HepG2 (cell line): ENCODE results near the gene USP7. TPM values are rescaled to one million over a fixed set of nuclear protein-coding genes. Genes with fewer than 3 reads are reported as not detected.

Experiments used
- CBFB ChIP-seq: sonication (generic); formaldehyde crosslinking; IDR thresholded peaks from 2 replicates; pipeline ENCODE4 v1.4.0; 2020; ENCODE audit warnings: missing genetic modification reagents
- ELF4 ChIP-seq: sonication (generic); formaldehyde crosslinking; IDR thresholded peaks from 2 replicates; pipeline ENCODE4 v1.5.0; 2020; ENCODE audit warnings: missing genetic modification reagents, mild to moderate bottlenecking, moderate library complexity, borderline replicate concordance
- GATA4 ChIP-seq: sonication (generic); IDR thresholded peaks from 2 replicates; pipeline ENCODE4 v1.6.1; 2016; ENCODE audit warnings: antibody characterized with exemption, low read depth, borderline replicate concordance
- RBAK ChIP-seq: sonication (generic); formaldehyde crosslinking; IDR thresholded peaks from 2 replicates; pipeline ENCODE4 v1.5.1; 2020; ENCODE audit warnings: mild to moderate bottlenecking, missing genetic modification reagents
- SUZ12 ChIP-seq: fragments of 150-350 bp; IDR thresholded peaks from 2 replicates; pipeline ENCODE4 v1.6.1; 2014; ENCODE audit warnings: low read depth, low read length
- TCF7L2 ChIP-seq: IDR thresholded peaks from 2 replicates; pipeline ENCODE4 v1.6.1; 2011; ENCODE audit warnings: mild to moderate bottlenecking, low read depth, low read length, moderate library complexity
- ZC3H4 ChIP-seq: sonication (generic); formaldehyde crosslinking; IDR thresholded peaks from 2 replicates; pipeline ENCODE4 v1.4.0; 2020; ENCODE audit warnings: missing genetic modification reagents, borderline replicate concordance
- ZFP37 ChIP-seq: sonication (generic); formaldehyde crosslinking; IDR thresholded peaks from 2 replicates; pipeline ENCODE4 v1.4.0; 2020; ENCODE audit warnings: missing genetic modification reagents, borderline replicate concordance
- ZFP82 ChIP-seq: sonication (generic); formaldehyde crosslinking; IDR thresholded peaks from 2 replicates; pipeline ENCODE4 v1.5.1; 2020; ENCODE audit warnings: mild to moderate bottlenecking, missing genetic modification reagents, borderline replicate concordance
- ZHX1 ChIP-seq: sonication (generic); formaldehyde crosslinking; IDR thresholded peaks from 2 replicates; pipeline ENCODE4 v1.8.1; 2022; ENCODE audit warnings: low read depth, mild to moderate bottlenecking, missing genetic modification reagents
- ZMYM4 ChIP-seq: sonication (generic); formaldehyde crosslinking; IDR thresholded peaks from 2 replicates; pipeline ENCODE4 v1.8.1; 2023; ENCODE audit warnings: mild to moderate bottlenecking, missing genetic modification reagents
- ZNF225 ChIP-seq: sonication (generic); formaldehyde crosslinking; IDR thresholded peaks from 2 replicates; pipeline ENCODE4 v1.4.0; 2020; ENCODE audit warnings: mild to moderate bottlenecking, missing genetic modification reagents
- ZNF280D ChIP-seq: sonication (generic); formaldehyde crosslinking; IDR thresholded peaks from 2 replicates; pipeline ENCODE4 v1.5.1; 2020; ENCODE audit warnings: mild to moderate bottlenecking, missing genetic modification reagents
- ZNF670 ChIP-seq: sonication (generic); formaldehyde crosslinking; IDR thresholded peaks from 2 replicates; pipeline ENCODE4 v1.8.0; 2022; ENCODE audit warnings: mild to moderate bottlenecking, missing genetic modification reagents, borderline replicate concordance
- ZNF749 ChIP-seq: sonication (generic); formaldehyde crosslinking; IDR thresholded peaks from 2 replicates; pipeline ENCODE4 v1.8.0; 2022; ENCODE audit warnings: mild to moderate bottlenecking, missing genetic modification reagents, moderate library complexity, borderline replicate concordance
- polyA plus RNA-seq, 8 experiments: library from polyadenylated mRNA; depleted of rRNA in 3 of 8; stranded (reverse) in 7 of 8; unstranded in 1 of 8; fragments of >200 nt; fragmentation: Illumina TruSeq in 4 of 8; extraction: Trizol in 4 of 8; gene quantifications; 2 replicates each; pipeline versions ENCODE4 v1.2.1 to v1.2.3, GENCODE V29; 2011 to 2016; ENCODE audit warnings: low read depth in 4 of 8, missing spikeins in 1 of 8, mixed read lengths in 1 of 8; ENCODE audit not compliant: insufficient read depth in 1 of 8
- total RNA-seq, 5 experiments: library from RNA; depleted of rRNA; stranded (reverse); fragments of >200 nt; fragmentation: Illumina TruSeq; extraction: Trizol; gene quantifications; 2 replicates each; pipeline ENCODE4 v1.2.3, GENCODE V29; 2016; ENCODE audit warnings: low read depth in 1 of 5
- TF ChIP-seq, protein P1 (sequence below): sonication (generic); formaldehyde crosslinking; IDR thresholded peaks from 2 replicates; pipeline ENCODE4 v1.4.0; 2020; ENCODE audit warnings: mild to moderate bottlenecking, missing genetic modification reagents, borderline replicate concordance
- TF ChIP-seq, protein P2 (sequence below): IDR thresholded peaks from 2 replicates; pipeline ENCODE4 v1.6.1; 2016; ENCODE audit warnings: low read depth

Gene USP7
- total and polyA plus RNA-seq, 2 of the 13 experiments (the other 11 are each of a cell fraction or from before 2014, with no cell fraction given), result 52.5 to 173 TPM

DNA sequence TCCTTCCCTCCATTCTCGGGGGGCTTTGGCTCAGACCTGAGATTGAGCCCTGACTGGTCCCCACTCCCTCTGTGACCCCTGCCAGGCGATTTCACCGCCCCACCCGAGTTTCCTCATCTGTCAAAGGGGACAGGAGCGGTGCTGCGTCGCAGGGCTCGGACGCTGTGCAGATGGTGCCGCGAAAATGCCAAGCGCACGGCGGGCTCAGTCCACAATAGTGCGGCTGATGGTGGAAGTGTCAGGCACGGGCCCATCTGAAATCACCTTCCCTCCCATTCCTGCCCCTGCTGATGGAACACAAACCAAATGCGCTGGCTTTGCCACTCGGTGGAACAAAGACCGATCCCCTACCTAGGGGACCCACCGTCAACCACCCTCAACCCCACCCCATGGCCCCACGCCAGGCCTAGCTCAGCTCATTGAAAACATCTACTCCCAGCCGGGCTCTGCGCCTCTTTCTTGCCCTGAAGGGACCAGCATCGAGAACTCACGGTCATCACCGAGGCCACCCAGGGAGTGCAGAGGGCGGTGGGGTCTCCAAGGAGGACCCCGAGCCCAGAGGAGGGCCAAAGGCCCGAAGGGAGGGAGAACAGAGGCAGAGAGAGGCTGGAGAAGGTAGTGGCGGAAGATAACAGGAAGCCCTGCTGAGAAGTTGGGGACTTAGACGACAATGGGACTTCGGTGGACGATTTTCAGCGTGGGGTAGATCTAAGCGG lies 96.3 kb downstream of the USP7 start (continued):
- TF ChIP-seq, protein P1, sequence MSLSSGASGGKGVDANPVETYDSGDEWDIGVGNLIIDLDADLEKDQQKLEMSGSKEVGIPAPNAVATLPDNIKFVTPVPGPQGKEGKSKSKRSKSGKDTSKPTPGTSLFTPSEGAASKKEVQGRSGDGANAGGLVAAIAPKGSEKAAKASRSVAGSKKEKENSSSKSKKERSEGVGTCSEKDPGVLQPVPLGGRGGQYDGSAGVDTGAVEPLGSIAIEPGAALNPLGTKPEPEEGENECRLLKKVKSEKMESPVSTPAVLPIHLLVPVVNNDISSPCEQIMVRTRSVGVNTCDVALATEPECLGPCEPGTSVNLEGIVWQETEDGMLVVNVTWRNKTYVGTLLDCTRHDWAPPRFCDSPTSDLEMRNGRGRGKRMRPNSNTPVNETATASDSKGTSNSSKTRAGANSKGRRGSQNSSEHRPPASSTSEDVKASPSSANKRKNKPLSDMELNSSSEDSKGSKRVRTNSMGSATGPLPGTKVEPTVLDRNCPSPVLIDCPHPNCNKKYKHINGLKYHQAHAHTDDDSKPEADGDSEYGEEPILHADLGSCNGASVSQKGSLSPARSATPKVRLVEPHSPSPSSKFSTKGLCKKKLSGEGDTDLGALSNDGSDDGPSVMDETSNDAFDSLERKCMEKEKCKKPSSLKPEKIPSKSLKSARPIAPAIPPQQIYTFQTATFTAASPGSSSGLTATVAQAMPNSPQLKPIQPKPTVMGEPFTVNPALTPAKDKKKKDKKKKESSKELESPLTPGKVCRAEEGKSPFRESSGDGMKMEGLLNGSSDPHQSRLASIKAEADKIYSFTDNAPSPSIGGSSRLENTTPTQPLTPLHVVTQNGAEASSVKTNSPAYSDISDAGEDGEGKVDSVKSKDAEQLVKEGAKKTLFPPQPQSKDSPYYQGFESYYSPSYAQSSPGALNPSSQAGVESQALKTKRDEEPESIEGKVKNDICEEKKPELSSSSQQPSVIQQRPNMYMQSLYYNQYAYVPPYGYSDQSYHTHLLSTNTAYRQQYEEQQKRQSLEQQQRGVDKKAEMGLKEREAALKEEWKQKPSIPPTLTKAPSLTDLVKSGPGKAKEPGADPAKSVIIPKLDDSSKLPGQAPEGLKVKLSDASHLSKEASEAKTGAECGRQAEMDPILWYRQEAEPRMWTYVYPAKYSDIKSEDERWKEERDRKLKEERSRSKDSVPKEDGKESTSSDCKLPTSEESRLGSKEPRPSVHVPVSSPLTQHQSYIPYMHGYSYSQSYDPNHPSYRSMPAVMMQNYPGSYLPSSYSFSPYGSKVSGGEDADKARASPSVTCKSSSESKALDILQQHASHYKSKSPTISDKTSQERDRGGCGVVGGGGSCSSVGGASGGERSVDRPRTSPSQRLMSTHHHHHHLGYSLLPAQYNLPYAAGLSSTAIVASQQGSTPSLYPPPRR (CRISPR knock-in tag), result no peak
- peak; percentile 83; the same call in 1 of the 2 replicates for TF ChIP-seq ZNF280D
- TF ChIP-seq CBFB, result peak; percentile 53; the same call in 1 of the 2 replicates
- no peak for TF ChIP-seq ZMYM4 (CRISPR knock-in tag)
- no peak for TF ChIP-seq SUZ12
- TF ChIP-seq ZNF225 (CRISPR knock-in tag), result no peak
- no peak for TF ChIP-seq TCF7L2
- no peak for TF ChIP-seq ZFP37
- no peak for TF ChIP-seq ELF4 (CRISPR knock-in tag)
- no peak for TF ChIP-seq ZNF670
- no peak for TF ChIP-seq ZFP82 (CRISPR knock-in tag)
- TF ChIP-seq RBAK (CRISPR knock-in tag), result no peak
- TF ChIP-seq ZHX1 (CRISPR knock-in tag), result no peak
- TF ChIP-seq, protein P2, sequence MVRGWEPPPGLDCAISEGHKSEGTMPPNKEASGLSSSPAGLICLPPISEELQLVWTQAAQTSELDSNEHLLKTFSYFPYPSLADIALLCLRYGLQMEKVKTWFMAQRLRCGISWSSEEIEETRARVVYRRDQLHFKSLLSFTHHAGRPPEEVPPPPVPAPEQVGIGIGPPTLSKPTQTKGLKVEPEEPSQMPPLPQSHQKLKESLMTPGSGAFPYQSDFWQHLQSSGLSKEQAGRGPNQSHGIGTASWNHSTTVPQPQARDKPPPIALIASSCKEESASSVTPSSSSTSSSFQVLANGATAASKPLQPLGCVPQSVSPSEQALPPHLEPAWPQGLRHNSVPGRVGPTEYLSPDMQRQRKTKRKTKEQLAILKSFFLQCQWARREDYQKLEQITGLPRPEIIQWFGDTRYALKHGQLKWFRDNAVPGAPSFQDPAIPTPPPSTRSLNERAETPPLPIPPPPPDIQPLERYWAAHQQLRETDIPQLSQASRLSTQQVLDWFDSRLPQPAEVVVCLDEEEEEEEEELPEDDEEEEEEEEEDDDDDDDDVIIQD (CRISPR knock-in tag), result peak; percentile 39; the same call in 1 of the 2 replicates
- no peak for TF ChIP-seq GATA4
- TF ChIP-seq ZC3H4 (CRISPR knock-in tag), result no peak
- TF ChIP-seq ZNF749 (CRISPR knock-in tag), result no peak
